ENCODE measurements around the gene GAL3ST2.

- TF ChIP-seq CTCF (IDR thresholded peaks at IDR 0.05; ENCODE audit: borderline replicate concordance, extremely low read depth, low read length, poor library complexity, severe bottlenecking): no peak
- TF ChIP-seq EZH2 (IDR thresholded peaks at IDR 0.05; ENCODE audit: borderline replicate concordance, low read depth, low read length, severe bottlenecking): no peak
Measured at GRCh38 chr2:241777686-241778627, 1.3 kb downstream of the GAL3ST2 start.
